Measurements from ENCODE around the gene ICE1.
"Not testable (repeated sequence)": the region's sequence is repeated elsewhere in the genome, so short reads cannot be mapped to it uniquely, and the experiment has no call there.

DNA sequence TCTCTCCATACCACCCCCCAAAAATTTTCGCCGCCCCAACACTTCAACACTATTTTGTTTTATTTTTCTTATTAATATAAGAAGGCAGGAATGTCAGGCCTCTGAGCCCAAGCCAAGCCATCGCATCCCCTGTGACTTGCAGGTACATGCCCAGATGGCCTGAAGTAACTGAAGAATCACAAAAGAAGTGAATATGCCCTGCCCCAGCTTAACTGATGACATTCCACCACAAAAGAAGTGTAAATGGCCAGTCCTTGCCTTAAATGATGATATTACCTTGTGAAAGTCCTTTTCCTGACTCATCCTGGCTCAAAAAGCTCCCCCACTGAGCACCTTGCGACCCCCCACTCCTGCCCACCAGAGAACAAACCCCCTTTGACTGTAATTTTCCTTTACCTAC is 98.1 kb downstream of the ICE1 start:
- not testable (repeated sequence) for TF ChIP-seq POLR2AphosphoS5 (IDR thresholded peaks at IDR 0.05)
- TF ChIP-seq, protein P1, sequence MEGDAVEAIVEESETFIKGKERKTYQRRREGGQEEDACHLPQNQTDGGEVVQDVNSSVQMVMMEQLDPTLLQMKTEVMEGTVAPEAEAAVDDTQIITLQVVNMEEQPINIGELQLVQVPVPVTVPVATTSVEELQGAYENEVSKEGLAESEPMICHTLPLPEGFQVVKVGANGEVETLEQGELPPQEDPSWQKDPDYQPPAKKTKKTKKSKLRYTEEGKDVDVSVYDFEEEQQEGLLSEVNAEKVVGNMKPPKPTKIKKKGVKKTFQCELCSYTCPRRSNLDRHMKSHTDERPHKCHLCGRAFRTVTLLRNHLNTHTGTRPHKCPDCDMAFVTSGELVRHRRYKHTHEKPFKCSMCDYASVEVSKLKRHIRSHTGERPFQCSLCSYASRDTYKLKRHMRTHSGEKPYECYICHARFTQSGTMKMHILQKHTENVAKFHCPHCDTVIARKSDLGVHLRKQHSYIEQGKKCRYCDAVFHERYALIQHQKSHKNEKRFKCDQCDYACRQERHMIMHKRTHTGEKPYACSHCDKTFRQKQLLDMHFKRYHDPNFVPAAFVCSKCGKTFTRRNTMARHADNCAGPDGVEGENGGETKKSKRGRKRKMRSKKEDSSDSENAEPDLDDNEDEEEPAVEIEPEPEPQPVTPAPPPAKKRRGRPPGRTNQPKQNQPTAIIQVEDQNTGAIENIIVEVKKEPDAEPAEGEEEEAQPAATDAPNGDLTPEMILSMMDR (IDR thresholded peaks at IDR 0.05): not testable (repeated sequence)
